Kidney (tissue), 14 donors: Measurements from ENCODE around the gene GBA3. TPM values are rescaled to one million over a fixed set of nuclear protein-coding genes. Genes with fewer than 3 reads are reported as not detected.
A peak's percentile ranks its signal among the peaks of the same experiment; 100 is the strongest.

Source experiments
- DNase-seq, 5 donors: peaks; one replicate each; pipeline ENCODE4 v3.0.0-alpha.2; 2013 to 2020
- FAIRE-seq: peaks from 2 replicates; lab custom pipeline; 2012; peaks lifted over from hg19 to GRCh38; lab: Jason Lieb, UNC
- H3K27ac ChIP-seq, 2 donors: one replicate each; pipeline ENCODE4 v1.7.0; 2013; ENCODE audit warnings: low read depth in 2 of 2, low read length in 2 of 2, inconsistent platforms in 1 of 2
- H3K27me3 ChIP-seq: one replicate; pipeline ENCODE4 v1.7.1; 2013; ENCODE audit warnings: low read length, inconsistent platforms; ENCODE audit not compliant: control insufficient read depth, insufficient read depth
- H3K36me3 ChIP-seq, 3 donors: one replicate each; pipeline versions ENCODE4 v1.7.0 to v1.7.1; 2013; ENCODE audit warnings: low read length in 3 of 3, control low read depth in 1 of 3, inconsistent platforms in 1 of 3; ENCODE audit not compliant: insufficient read depth in 3 of 3, control insufficient read depth in 2 of 3
- H3K4me1 ChIP-seq, 3 donors: one replicate each; pipeline versions ENCODE4 v1.7.0 to v1.7.1; 2013; ENCODE audit warnings: low read length in 3 of 3, inconsistent platforms in 1 of 3, low read depth in 1 of 3; ENCODE audit not compliant: control insufficient read depth in 2 of 3, insufficient read depth in 2 of 3
- H3K4me3 ChIP-seq, 3 donors: one replicate each; pipeline versions ENCODE4 v1.7.0 to v1.8.1; 2013; ENCODE audit warnings: low read length in 3 of 3, control low read depth in 1 of 3, inconsistent platforms in 1 of 3
- H3K9ac ChIP-seq, 3 donors: one replicate each; pipeline versions ENCODE4 v1.7.0 to v1.7.1; 2013; ENCODE audit warnings: low read length in 3 of 3, control low read depth in 1 of 3, inconsistent platforms in 1 of 3
- H3K9me3 ChIP-seq, 3 donors: one replicate each; pipeline versions ENCODE4 v1.7.0 to v1.7.1; 2013; ENCODE audit warnings: low read length in 3 of 3, control low read depth in 1 of 3, inconsistent platforms in 1 of 3; ENCODE audit not compliant: control insufficient read depth in 2 of 3, insufficient read depth in 1 of 3
- CTCF ChIP-seq: IDR thresholded peaks from 3 replicates; pipeline ENCODE4 v1.5.1; 2012; ENCODE audit warnings: mild to moderate bottlenecking, moderate library complexity, borderline replicate concordance; ENCODE audit not compliant: insufficient read depth; ENCODE audit errors: extremely low read depth
- intact Hi-C: fragments of 100-400 bp; cut with DNase I; formaldehyde crosslinking; loops from one replicate; pipeline ENCODE4 v1.11.1; 2022
- polyA plus RNA-seq: library from polyadenylated mRNA; stranded (reverse); fragments of 350-450 nt; fragmentation: Illumina TruSeq; extraction: RNeasy Lipid Tissue Mini Kit (QIAGEN cat#74804); gene quantifications from one replicate; pipeline ENCODE4 v1.2.3, GENCODE V29; 2014; ENCODE audit warnings: low read depth, low replicate concordance; ENCODE audit not compliant: insufficient read depth
- total RNA-seq: library from RNA; stranded (reverse); fragmentation: NEBNext Ultra II Directional; extraction: Animal tissue kit (Norgen Biotek cat#: 25700); gene quantifications from one replicate; pipeline ENCODE4 v1.2.1, GENCODE V29; 2021
- donor health status: control.
- donor health status: control.
- donor health status: control.
- donor health status: control.
- donor health status: control.
- donor health status: DM: yes; HTN: yes; CAD: no.
- donor health status: Normal renal cell carcinoma (clear cell type).

Gene GBA3
- total and polyA plus RNA-seq, 2 donors from 2014 or later = 40.9 to 59.0 TPM

GRCh38 chr4:22754116-22754515, 61.4 kb downstream of the GBA3 start:
- intact Hi-C loops = no loop called here
- Histone ChIP-seq H3K4me3 (peak overlapping the region in 1 of 3 donors; percentile 20), H3K36me3 (no peaks in the 10 kb centered on the region), H3K27ac (no peak overlapping the region), H3K4me1 (no peaks in the 10 kb centered on the region), H3K9me3 (no peaks in the 10 kb centered on the region), H3K9ac (no peak overlapping the region), H3K27me3 (no peaks in the 10 kb centered on the region)
- DNase-seq (peak in 3 of 5 donors; percentile 12 to 68 (median 38)), FAIRE-seq (no peak)
- no peak for TF ChIP-seq CTCF

- H3K9me3 ChIP-seq = no peaks in the 10 kb centered on the region
- H3K4me3 ChIP-seq = no peak overlapping the region
- H3K36me3 ChIP-seq = no peaks in the 10 kb centered on the region
- TF ChIP-seq CTCF = no peak
- H3K4me1 ChIP-seq = no peaks in the 10 kb centered on the region
- H3K27me3 ChIP-seq = no peaks in the 10 kb centered on the region
- DNase-seq (no peak), FAIRE-seq (no peak)
- intact Hi-C loops = no loop called here
- no peak overlapping the region for H3K9ac ChIP-seq
- H3K27ac ChIP-seq = no peak overlapping the region
Measured at GRCh38 chr4:22762548-22762947, 69.8 kb downstream of the GBA3 start.

- no peak for DNase-seq
- Histone ChIP-seq H3K27ac (no peak overlapping the region), H3K9ac (no peak overlapping the region), H3K36me3 (no peaks in the 10 kb centered on the region), H3K4me3 (no peak overlapping the region), H3K9me3 (no peaks in the 10 kb centered on the region), H3K27me3 (no peaks in the 10 kb centered on the region), H3K4me1 (no peaks in the 10 kb centered on the region)
- TF ChIP-seq CTCF = no peak
- no peak for FAIRE-seq
- intact Hi-C loops = no loop called here
Measured at GRCh38 chr4:22764183-22764582, 71.4 kb downstream of the GBA3 start.

GRCh38 chr4:22766068-22766467, 73.3 kb downstream of the GBA3 start:
- Histone ChIP-seq H3K4me1 (no peaks in the 10 kb centered on the region), H3K9me3 (no peaks in the 10 kb centered on the region), H3K4me3 (no peak overlapping the region), H3K27me3 (no peaks in the 10 kb centered on the region), H3K27ac (no peak overlapping the region), H3K36me3 (no peaks in the 10 kb centered on the region), H3K9ac (no peak overlapping the region)
- FAIRE-seq (no peak), DNase-seq (no peak)
- no peak for TF ChIP-seq CTCF
- intact Hi-C loops = no loop called here
